Measurements from ENCODE around the gene TVP23B.
A peak's percentile ranks its signal among the peaks of the same experiment; 100 is the strongest.
"Not testable (repeated sequence)": the region's sequence is repeated elsewhere in the genome, so short reads cannot be mapped to it uniquely, and the experiment has no call there.

The TVP23B gene

GRCh38 chr17:18794841-18795240 lies 13.9 kb downstream of the TVP23B start:
- DNase-seq, result not testable (repeated sequence)

DNA sequence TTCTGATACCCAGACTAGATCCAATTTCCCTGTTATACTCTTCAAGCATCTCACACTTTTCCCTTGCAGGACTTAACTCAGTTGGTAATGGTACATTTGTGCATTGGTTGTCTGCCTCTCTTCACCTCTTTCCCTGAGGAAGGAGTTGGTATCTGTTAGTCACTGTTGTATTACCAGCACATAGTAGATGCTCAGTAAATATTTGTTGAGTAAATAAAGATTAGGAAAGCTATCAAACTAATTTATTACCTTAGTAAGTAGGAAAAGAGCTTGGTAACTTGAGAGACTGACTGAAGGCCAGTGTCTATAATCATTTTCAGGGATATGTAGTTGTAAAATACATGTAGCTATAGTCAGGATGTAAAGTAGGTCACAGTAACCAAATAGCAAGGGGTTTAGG lies 15.9 kb downstream of the TVP23B start:
- not testable (repeated sequence) for DNase-seq

DNA sequence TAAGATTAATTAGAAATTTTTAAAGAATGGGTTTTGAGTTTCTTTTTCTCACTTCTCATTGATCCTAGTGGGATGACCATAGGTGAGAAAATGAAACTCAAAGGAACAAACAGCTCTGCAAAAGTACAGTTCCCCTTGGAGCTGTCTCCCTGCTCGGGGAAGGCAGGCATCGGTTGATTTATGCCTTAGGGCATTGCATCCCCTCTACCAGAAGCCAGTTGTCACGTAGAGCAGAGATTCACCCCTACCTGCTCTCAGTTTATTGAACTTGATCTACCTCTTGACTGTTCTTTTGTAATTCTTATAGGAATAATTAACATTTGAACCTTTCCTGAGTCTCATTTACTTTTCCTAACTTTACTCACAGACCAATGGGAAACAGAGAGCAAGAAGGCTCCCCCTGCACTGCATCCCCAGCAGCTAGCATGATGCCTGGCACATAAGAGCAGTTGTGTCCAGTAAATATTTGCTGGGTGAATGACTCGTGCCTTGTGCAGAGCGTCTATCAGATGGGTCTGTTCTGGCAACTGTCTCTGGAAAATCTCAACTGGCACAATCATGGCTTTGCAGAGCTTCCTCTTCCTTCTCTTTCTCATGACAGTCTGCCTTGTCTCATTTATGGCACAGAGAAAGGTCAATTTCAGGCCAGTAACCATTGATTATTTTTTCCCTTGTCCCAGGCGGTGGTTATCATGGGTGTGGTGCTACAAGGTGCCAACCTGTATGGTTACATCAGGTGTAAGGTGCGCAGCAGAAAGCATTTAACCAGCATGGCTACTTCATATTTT lies 22.7 kb downstream of the TVP23B start:
- DNase-seq, result not testable (repeated sequence)

DNA sequence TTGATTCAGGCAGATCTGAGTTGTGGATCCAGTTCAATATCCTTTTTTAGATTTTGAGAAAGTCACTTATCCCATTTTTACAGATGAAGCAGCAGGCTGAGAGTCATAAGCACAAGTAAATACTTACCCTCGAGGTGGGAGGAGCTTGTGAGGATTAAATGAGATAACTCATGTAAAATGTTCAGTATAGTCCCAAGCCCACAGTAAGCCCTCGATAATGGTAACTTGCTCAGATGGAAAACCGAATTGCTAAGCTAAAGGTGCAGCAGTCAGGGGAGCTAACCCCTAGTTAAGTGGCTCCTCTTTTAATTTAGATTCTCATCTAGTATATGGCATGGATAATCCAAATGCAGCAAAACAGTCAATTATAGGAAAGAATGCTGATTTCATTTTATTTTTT lies 34.9 kb downstream of the TVP23B start:
- not testable (repeated sequence) for DNase-seq

DNA sequence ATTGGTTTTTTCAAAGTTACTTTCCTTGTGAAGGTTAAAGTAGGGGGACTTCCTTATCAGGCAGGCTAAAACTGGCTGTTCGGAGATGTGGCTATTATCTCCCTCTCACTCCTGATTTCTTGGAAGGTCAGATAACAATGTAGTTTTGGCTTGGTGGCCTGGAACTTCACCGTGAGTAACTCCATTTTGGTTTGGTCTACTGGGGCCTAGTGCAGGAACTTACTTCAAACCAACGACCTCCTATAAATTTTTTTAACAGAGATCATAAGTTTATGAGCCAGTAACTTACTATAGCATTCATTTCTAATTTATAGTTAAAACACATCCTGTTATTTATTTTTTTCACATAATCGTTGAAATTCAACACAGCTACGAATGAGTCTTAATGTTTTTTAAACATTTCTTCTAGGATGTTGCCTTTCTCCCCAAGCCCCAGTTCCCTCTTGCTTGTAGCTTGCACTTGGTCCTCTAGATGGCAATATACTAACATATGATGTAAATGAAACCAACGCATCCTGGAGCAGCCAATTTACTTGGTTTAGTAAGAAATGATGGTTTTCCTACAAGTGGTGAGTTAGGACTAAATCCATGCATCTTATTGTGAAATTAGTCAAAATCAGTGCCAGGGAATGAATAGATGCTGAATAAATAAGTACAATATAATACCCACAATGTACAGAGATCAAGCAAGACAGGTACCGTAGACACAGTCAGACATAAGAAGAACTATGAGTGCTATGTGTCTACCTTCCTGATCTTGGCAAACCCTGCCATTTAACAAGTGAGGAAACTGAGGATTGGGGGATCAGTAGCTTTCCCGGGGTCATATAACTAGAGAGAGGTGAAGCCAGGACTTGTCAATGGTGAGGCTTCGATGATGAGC lies 35.7 kb downstream of the TVP23B start:
- DNase-seq, result peak; percentile 63 to 80 (median 78)

- DNase-seq, result peak in 1 of 4 experiments; percentile 4
These were observed 40.4 kb downstream of the TVP23B start for GRCh38 chr17:18821430-18821829.

DNA sequence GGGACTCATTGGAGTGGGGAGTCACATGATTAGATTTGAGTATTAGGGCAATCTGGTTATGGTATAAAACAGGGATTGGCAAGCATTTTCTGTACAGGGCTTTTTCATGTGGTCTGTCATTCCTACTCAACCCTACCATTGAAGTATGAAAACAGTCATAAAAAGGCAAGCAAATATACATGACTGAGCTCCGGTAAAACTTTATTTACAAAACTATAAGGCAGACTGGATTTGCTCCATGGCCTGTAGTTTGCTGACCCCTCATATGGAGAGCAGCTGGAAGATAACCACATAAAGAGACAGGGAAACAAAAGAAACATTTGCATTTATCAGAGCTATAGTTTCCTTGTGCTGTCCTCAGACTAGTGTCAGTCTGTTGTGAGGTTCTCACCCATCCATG lies 46.6 kb downstream of the TVP23B start:
- DNase-seq, result not testable (repeated sequence)

- no peak for DNase-seq
These were observed 67.5 kb downstream of the TVP23B start for GRCh38 chr17:18848501-18848900.

GRCh38 chr17:18850679-18851078 lies 69.7 kb downstream of the TVP23B start:
- no peak for DNase-seq

GRCh38 chr17:18851201-18851600 lies 70.2 kb downstream of the TVP23B start:
- DNase-seq, result no peak

- no peak for DNase-seq
These were observed 74.0 kb downstream of the TVP23B start for GRCh38 chr17:18854956-18855355.

DNA sequence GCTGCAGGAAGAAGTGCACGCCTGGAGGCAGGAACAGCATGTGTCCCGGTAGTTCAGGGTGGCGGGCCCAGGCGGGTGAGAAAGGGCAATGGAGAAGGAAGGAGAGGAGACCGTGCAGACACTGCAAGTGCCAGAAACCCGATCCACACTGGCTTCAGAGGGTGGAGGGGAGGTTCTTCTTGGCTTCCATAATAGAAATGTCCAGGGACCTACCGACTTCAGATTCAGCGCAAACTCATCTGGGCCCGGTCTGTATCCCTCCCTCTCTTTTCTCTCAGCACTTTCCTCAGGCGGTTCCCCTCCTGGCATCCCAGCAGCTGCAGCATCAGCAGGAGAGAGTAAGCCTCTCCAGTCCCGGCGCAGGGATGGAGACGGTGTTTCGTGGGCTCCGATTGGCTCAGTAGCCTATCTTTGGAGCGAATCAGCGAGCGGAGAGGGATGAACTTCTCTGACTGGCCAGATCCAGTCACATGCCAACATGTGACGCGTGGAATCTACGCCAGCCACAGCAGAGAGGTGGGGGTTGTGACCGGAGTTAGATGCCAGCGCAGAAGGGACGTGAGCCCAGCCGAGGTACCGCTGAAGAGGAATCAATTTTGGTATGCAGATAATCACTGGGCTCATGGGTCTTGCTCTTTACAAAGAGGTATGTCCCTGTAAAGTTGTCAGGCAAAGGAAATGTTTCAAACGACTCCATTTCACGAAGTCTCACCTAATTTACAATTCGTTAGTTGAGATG lies 75.0 kb downstream of the TVP23B start:
- peak; percentile 91 to 95 (median 93) for DNase-seq
